AG10803 (cell line): Measurements from ENCODE around the gene SLC9A7.
"Not testable (repeated sequence)": the region's sequence is repeated elsewhere in the genome, so short reads cannot be mapped to it uniquely, and the experiment has no call there.

Experiments
- DNase-seq: peaks from one replicate; pipeline ENCODE4 v3.0.0; 2010; ENCODE audit warnings: low read depth
- H3K4me3 ChIP-seq: 2 replicates; pipeline ENCODE4 v1.5.1; 2011; ENCODE audit warnings: mild to moderate bottlenecking, low read length, control low read depth
- CTCF ChIP-seq: conservative IDR thresholded peaks from 2 replicates; pipeline ENCODE4 v1.5.1; 2011; ENCODE audit warnings: mild to moderate bottlenecking, low read length, control low read depth, inconsistent platforms

SLC9A7 gene

GRCh38 chrX:46791927-46792809 lies 33.2 kb upstream of the SLC9A7 start:
- DNase-seq: peak; percentile 93
- H3K4me3 ChIP-seq: no peak overlapping the region

GRCh38 chrX:46788902-46789301 lies 30.0 kb upstream of the SLC9A7 start:
- TF ChIP-seq CTCF: no peak
- no peak overlapping the region for H3K4me3 ChIP-seq
- DNase-seq: peak; percentile 78

More at GRCh38 chrX:46791927-46792809, 33.2 kb upstream of the SLC9A7 start:
- no peak for TF ChIP-seq CTCF

- H3K4me3 ChIP-seq, DNase-seq: not testable (repeated sequence)
Observed at GRCh38 chrX:46784437-46784836, 25.5 kb upstream of the SLC9A7 start.

GRCh38 chrX:46782034-46782433 lies 23.1 kb upstream of the SLC9A7 start:
- no peak for TF ChIP-seq CTCF
- no peak overlapping the region for H3K4me3 ChIP-seq
- DNase-seq: no peak

- H3K4me3 ChIP-seq: no peak overlapping the region
- DNase-seq: peak; percentile 46
- TF ChIP-seq CTCF: no peak
Observed at GRCh38 chrX:46777971-46778810, 19.3 kb upstream of the SLC9A7 start.

- DNase-seq: peak; percentile 89
- TF ChIP-seq CTCF: no peak
- peak overlapping the region; percentile 33; the same call in 1 of the 2 replicates for H3K4me3 ChIP-seq
Observed at GRCh38 chrX:46770817-46771163, 11.9 kb upstream of the SLC9A7 start.

- H3K4me3 ChIP-seq: peak overlapping the region; percentile 33
- peak; percentile 74 for DNase-seq
- TF ChIP-seq CTCF: no peak
Observed at GRCh38 chrX:46770000-46770816, 11.3 kb upstream of the SLC9A7 start.
